Esophagus muscularis mucosa (tissue), 3 donors: ENCODE results near the gene PPTC7.

Source experiments
- POLR2A ChIP-seq: fragments of 450-650 bp; IDR thresholded peaks from one replicate; pipeline ENCODE4 v1.6.1; 2017; ENCODE audit warnings: antibody characterized with exemption, moderate library complexity, mild to moderate bottlenecking, low read depth
- POLR2AphosphoS5 ChIP-seq, 2 donors: sonication (generic); formaldehyde crosslinking; IDR thresholded peaks; one replicate each; pipeline ENCODE4 v1.6.1; 2017; ENCODE audit warnings: antibody characterized with exemption in 2 of 2
- TF ChIP-seq, protein P1 (sequence below), 3 experiments: fragments of 200-600 bp in 2 of 3; fragments of 450-650 bp in 1 of 3; sonication (generic) in 2 of 3; IDR thresholded peaks; one replicate each; pipeline ENCODE4 v1.5.1; 2017 to 2019; ENCODE audit warnings: antibody characterized with exemption in 3 of 3, mild to moderate bottlenecking in 2 of 3, moderate library complexity in 1 of 3

DNA sequence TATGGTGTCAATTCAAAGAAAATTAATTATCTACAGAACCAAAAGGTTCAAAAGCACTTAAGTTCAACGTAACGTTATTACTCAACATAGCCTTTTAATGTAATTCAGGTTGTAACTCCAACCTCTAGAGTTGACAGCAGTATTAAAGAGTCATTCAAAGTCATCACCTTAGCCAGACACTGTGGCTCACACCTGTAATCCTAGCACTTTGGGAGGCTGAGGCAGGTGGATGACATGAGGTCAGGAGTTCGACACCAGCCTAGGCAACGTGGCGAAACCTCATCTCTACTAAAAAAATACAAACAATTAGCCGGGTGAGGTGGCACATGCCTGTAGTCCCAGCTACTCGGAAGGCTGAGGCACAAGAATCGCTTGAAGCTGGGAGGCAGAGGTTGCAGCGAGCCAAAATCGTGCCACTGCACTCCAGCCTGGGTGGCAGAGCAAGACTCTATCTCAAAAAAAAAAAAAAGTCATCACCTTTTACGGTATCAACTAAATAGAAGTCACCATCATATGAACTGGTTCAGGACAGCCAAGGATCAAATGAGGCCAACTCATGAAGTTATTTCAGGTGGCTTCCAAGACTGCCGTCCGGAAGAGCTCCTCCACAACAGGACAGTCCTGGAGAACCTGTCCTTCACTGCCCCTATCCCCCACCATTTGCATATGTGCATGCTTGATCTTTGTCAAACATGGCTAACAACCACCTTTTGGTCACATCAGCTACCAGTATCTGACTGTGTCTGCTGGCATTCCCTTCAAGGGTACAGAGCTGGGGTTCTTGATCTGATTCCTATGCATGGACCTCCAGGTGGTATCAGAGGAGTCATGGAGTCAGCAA is 4.2 kb downstream of the PPTC7 start:
- TF ChIP-seq, protein P1, sequence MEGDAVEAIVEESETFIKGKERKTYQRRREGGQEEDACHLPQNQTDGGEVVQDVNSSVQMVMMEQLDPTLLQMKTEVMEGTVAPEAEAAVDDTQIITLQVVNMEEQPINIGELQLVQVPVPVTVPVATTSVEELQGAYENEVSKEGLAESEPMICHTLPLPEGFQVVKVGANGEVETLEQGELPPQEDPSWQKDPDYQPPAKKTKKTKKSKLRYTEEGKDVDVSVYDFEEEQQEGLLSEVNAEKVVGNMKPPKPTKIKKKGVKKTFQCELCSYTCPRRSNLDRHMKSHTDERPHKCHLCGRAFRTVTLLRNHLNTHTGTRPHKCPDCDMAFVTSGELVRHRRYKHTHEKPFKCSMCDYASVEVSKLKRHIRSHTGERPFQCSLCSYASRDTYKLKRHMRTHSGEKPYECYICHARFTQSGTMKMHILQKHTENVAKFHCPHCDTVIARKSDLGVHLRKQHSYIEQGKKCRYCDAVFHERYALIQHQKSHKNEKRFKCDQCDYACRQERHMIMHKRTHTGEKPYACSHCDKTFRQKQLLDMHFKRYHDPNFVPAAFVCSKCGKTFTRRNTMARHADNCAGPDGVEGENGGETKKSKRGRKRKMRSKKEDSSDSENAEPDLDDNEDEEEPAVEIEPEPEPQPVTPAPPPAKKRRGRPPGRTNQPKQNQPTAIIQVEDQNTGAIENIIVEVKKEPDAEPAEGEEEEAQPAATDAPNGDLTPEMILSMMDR (IDR thresholded peaks at IDR 0.05): no peak
- TF ChIP-seq POLR2A: no peak
- no peak for TF ChIP-seq POLR2AphosphoS5 (IDR thresholded peaks at IDR 0.05)
